ENCODE results near the gene ATF4. TPM values are rescaled to one million over a fixed set of nuclear protein-coding genes. Genes with fewer than 3 reads are reported as not detected.

The ATF4 gene
- total RNA-seq, 1 donor from 2014 or later, result 508 TPM

- Histone ChIP-seq H4K20me1 (ENCODE audit: insufficient read depth, low read length) (no peaks in the 10 kb centered on the region), H3K79me2 (ENCODE audit: insufficient read depth, low read length) (no peaks in the 10 kb centered on the region), H3K4me3 (ENCODE audit: insufficient read depth, low read depth, low read length) (no peak overlapping the region), H3K9ac (ENCODE audit: low read length) (no peak overlapping the region), H2AFZ (ENCODE audit: low read depth, low read length) (no peak overlapping the region), H3K36me3 (ENCODE audit: insufficient read depth, low read length) (no peaks in the 10 kb centered on the region), H3K9me3 (ENCODE audit: insufficient read depth, low read depth, low read length) (no peaks in the 10 kb centered on the region), H3K27me3 (ENCODE audit: insufficient read depth, low read length) (no peaks in the 10 kb centered on the region), H3K27ac (ENCODE audit: low read depth, low read length) (no peak overlapping the region), H3K4me1 (ENCODE audit: insufficient read depth, low read length) (no peaks in the 10 kb centered on the region), H3K4me2 (ENCODE audit: low read length) (no peak overlapping the region)
- H3K36me3 Mint-ChIP-seq (ENCODE audit: low read depth, unreplicated experiment), result no peaks in the 10 kb centered on the region
- no peak for DNase-seq (ENCODE audit: low read depth)
- H3K4me3 Mint-ChIP-seq (ENCODE audit: unreplicated experiment), result no peak overlapping the region
- no peak for FAIRE-seq
- H3K9me3 Mint-ChIP-seq (ENCODE audit: unreplicated experiment), result peaks cover 2% of the 10 kb centered on the region
- H3K4me1 Mint-ChIP-seq (ENCODE audit: low read depth, unreplicated experiment), result peaks cover under 1% of the 10 kb centered on the region
- no peak overlapping the region for H3K27ac Mint-ChIP-seq (ENCODE audit: unreplicated experiment)
- no peak for TF ChIP-seq CTCF (IDR thresholded peaks at IDR 0.05; ENCODE audit: insufficient read depth, low read depth, low read length)
- no peak for TF ChIP-seq EZH2 (IDR thresholded peaks at IDR 0.05; ENCODE audit: insufficient read depth, low read length)
- peaks cover 8% of the 10 kb centered on the region for H3K27me3 Mint-ChIP-seq (ENCODE audit: low read depth, unreplicated experiment)
Observed at GRCh38 chr22:39481595-39481994, 38.8 kb upstream of the ATF4 start.

- no peak for FAIRE-seq
- H3K4me2 ChIP-seq (ENCODE audit: low read length), result no peak overlapping the region
Observed at GRCh38 chr22:39482768-39483167, 37.6 kb upstream of the ATF4 start.

More at GRCh38 chr22:39482768-39483167, 37.6 kb upstream of the ATF4 start:
- H3K27me3 ChIP-seq (ENCODE audit: insufficient read depth, low read length), result no peaks in the 10 kb centered on the region
- DNase-seq (ENCODE audit: low read depth), result no peak
- H3K4me3 ChIP-seq (ENCODE audit: insufficient read depth, low read depth, low read length), result no peak overlapping the region
- H3K36me3 ChIP-seq (ENCODE audit: insufficient read depth, low read length), result no peaks in the 10 kb centered on the region
- no peaks in the 10 kb centered on the region for H3K4me1 ChIP-seq (ENCODE audit: insufficient read depth, low read length)
- H4K20me1 ChIP-seq (ENCODE audit: insufficient read depth, low read length), result no peaks in the 10 kb centered on the region
- H2AFZ ChIP-seq (ENCODE audit: low read depth, low read length), result no peak overlapping the region
- H3K9ac ChIP-seq (ENCODE audit: low read length), result no peak overlapping the region
- no peaks in the 10 kb centered on the region for H3K9me3 ChIP-seq (ENCODE audit: insufficient read depth, low read depth, low read length)
- TF ChIP-seq CTCF (IDR thresholded peaks at IDR 0.05; ENCODE audit: insufficient read depth, low read depth, low read length) (no peak), EZH2 (IDR thresholded peaks at IDR 0.05; ENCODE audit: insufficient read depth, low read length) (no peak)
- Mint-ChIP-seq H3K9me3 (ENCODE audit: unreplicated experiment) (peaks cover 2% of the 10 kb centered on the region), H3K27me3 (ENCODE audit: low read depth, unreplicated experiment) (peaks cover 8% of the 10 kb centered on the region), H3K27ac (ENCODE audit: unreplicated experiment) (no peak overlapping the region), H3K4me3 (ENCODE audit: unreplicated experiment) (no peak overlapping the region), H3K4me1 (ENCODE audit: low read depth, unreplicated experiment) (no peaks in the 10 kb centered on the region), H3K36me3 (ENCODE audit: low read depth, unreplicated experiment) (no peaks in the 10 kb centered on the region)
- H3K27ac ChIP-seq (ENCODE audit: low read depth, low read length), result no peak overlapping the region
- H3K79me2 ChIP-seq (ENCODE audit: insufficient read depth, low read length), result no peaks in the 10 kb centered on the region
